Neural progenitor cell (in vitro differentiated cells): ENCODE data around the gene RNPEP. TPM values are rescaled to one million over a fixed set of nuclear protein-coding genes. Genes with fewer than 3 reads are reported as not detected.
"Not testable (repeated sequence)": the region's sequence is repeated elsewhere in the genome, so short reads cannot be mapped to it uniquely, and the experiment has no call there.

Experiments used
- DNase-seq: peaks from one replicate; pipeline ENCODE4 v3.0.0-alpha.2; 2016; ENCODE audit warnings: low spot score
- H2AFZ ChIP-seq: fragments of 200-600 bp; sonication (generic); replicated peaks from 2 replicates; pipeline ENCODE4 v1.6.1; 2016; ENCODE audit warnings: antibody characterized with exemption
- H3F3A ChIP-seq: fragments of 200-600 bp; sonication (generic); 2 replicates; pipeline ENCODE4 v1.6.1; 2016; ENCODE audit warnings: antibody characterized with exemption, low read depth
- H3K27ac ChIP-seq: fragments of 200-600 bp; sonication (generic); 2 replicates; pipeline ENCODE4 v1.5.1; 2016; ENCODE audit warnings: mild to moderate bottlenecking
- H3K27me3 ChIP-seq: fragments of 200-600 bp; sonication (generic); 2 replicates; pipeline ENCODE4 v1.6.1; 2016; ENCODE audit warnings: mild to moderate bottlenecking, moderate library complexity
- H3K36me3 ChIP-seq: fragments of 200-600 bp; sonication (generic); 2 replicates; pipeline ENCODE4 v1.5.1; 2016
- H3K4me1 ChIP-seq: fragments of 200-600 bp; sonication (generic); 2 replicates; pipeline ENCODE4 v1.6.1; 2016; ENCODE audit warnings: mixed run types
- H3K4me2 ChIP-seq: fragments of 200-600 bp; sonication (generic); 2 replicates; pipeline ENCODE4 v1.6.1; 2016
- H3K4me3 ChIP-seq: fragments of 200-600 bp; sonication (generic); 2 replicates; pipeline ENCODE4 v1.5.1; 2016
- H3K79me2 ChIP-seq: fragments of 200-600 bp; sonication (generic); 2 replicates; pipeline ENCODE4 v1.6.1; 2016; ENCODE audit warnings: low read depth
- H3K9ac ChIP-seq: fragments of 200-600 bp; sonication (generic); 2 replicates; pipeline ENCODE4 v1.6.1; 2016
- H3K9me3 ChIP-seq: fragments of 200-600 bp; sonication (generic); 2 replicates; pipeline ENCODE4 v1.5.1; 2016; ENCODE audit warnings: low read depth
- H4K20me1 ChIP-seq: fragments of 200-600 bp; sonication (generic); 2 replicates; pipeline ENCODE4 v1.6.1; 2016; ENCODE audit warnings: low read depth
- H3K27ac Mint-ChIP-seq: 3 replicates; pipeline ENCODE4 v1.8.0; 2021; ENCODE audit warnings: mixed read lengths
- H3K27me3 Mint-ChIP-seq: 2 replicates; pipeline ENCODE4 v1.8.0; 2022; ENCODE audit warnings: low read depth, mild to moderate bottlenecking, inconsistent platforms, moderate library complexity, mixed read lengths; ENCODE audit not compliant: insufficient read depth
- H3K36me3 Mint-ChIP-seq: 3 replicates; pipeline ENCODE4 v1.8.0; 2021; ENCODE audit warnings: mixed read lengths
- H3K4me1 Mint-ChIP-seq: 3 replicates; pipeline ENCODE4 v1.8.0; 2021; ENCODE audit warnings: mixed read lengths
- H3K4me3 Mint-ChIP-seq: 3 replicates; pipeline ENCODE4 v1.8.0; 2021; ENCODE audit warnings: mild to moderate bottlenecking, moderate library complexity, mixed read lengths
- H3K9me3 Mint-ChIP-seq: 3 replicates; pipeline ENCODE4 v1.8.0; 2020; ENCODE audit warnings: mixed read lengths
- CTCF ChIP-seq: fragments of 200-600 bp; sonication (generic); IDR thresholded peaks from 2 replicates; pipeline ENCODE4 v1.5.1; 2017; ENCODE audit warnings: antibody characterized with exemption, mild to moderate bottlenecking
- EZH2 ChIP-seq: fragments of 200-600 bp; sonication (generic); IDR thresholded peaks from 2 replicates; pipeline ENCODE4 v1.6.1; 2017; ENCODE audit warnings: antibody characterized with exemption, mild to moderate bottlenecking, moderate library complexity
- EZH2phosphoT487 ChIP-seq: fragments of 200-600 bp; sonication (generic); IDR thresholded peaks from 2 replicates; pipeline ENCODE4 v1.6.1; 2017; ENCODE audit warnings: antibody characterized with exemption
- microRNA-seq: library from miRNA; unstranded; fragments of <30 nt; microRNA quantifications from one replicate; pipeline ENCODE4, GENCODE V29; 2016
- small RNA-seq: library from RNA; depleted of rRNA; stranded (forward); fragments of <200 nt; gene quantifications from one replicate; pipeline ENCODE3, GENCODE V24; 2015
- total RNA-seq: library from RNA; depleted of rRNA; stranded (reverse); fragments of >200 nt; gene quantifications from 2 replicates; pipeline ENCODE4 v1.2.3, GENCODE V29; 2015; ENCODE audit warnings: low replicate concordance

RNPEP gene
- total RNA-seq, 1 donor from 2014 or later = 48.7 TPM

DNA sequence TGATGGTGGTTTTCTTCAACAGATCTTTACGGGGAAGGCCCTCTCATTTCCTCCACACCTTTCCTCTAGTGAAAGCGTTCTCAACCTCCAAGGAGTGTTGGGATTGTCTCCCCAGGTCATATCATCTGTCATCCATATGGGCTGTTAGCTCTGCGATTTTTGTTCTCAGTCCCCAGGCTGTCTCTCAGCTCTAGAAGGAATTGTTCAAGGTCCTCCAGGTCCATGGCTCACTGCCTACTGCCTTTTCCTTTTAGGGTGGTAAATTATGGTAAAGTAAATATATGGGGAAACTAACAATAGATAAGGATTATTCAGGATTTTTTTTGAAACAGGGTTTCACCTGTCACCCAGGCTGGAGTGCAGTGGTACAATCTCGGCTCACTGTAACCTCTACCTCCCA is 65.5 kb downstream of the RNPEP start:
- H3K27ac ChIP-seq = no peak overlapping the region
- no peak overlapping the region for H3K4me3 ChIP-seq
- Mint-ChIP-seq H3K36me3 (no peaks in the 10 kb centered on the region), H3K4me1 (peaks cover 2% of the 10 kb centered on the region), H3K27ac (no peak overlapping the region), H3K9me3 (no peaks in the 10 kb centered on the region), H3K27me3 (peaks cover 2% of the 10 kb centered on the region), H3K4me3 (no peak overlapping the region)
- no peaks in the 10 kb centered on the region for H4K20me1 ChIP-seq
- no peak overlapping the region for H3K9ac ChIP-seq
- DNase-seq = no peak
- no peak overlapping the region for H2AFZ ChIP-seq
- TF ChIP-seq EZH2phosphoT487 (no peak), EZH2 (no peak), CTCF (no peak)
- H3K4me1 ChIP-seq = no peaks in the 10 kb centered on the region
- H3K4me2 ChIP-seq = no peak overlapping the region
- H3K9me3 ChIP-seq = no peaks in the 10 kb centered on the region
- no peaks in the 10 kb centered on the region for H3K36me3 ChIP-seq
- no peaks in the 10 kb centered on the region for H3K79me2 ChIP-seq
- H3K27me3 ChIP-seq = no peaks in the 10 kb centered on the region
- no peaks in the 10 kb centered on the region for H3F3A ChIP-seq

- peaks cover 2% of the 10 kb centered on the region for H3K27me3 Mint-ChIP-seq
- no peak overlapping the region for H3K27ac ChIP-seq
- no peaks in the 10 kb centered on the region for H3K4me1 Mint-ChIP-seq
- H3K9me3 Mint-ChIP-seq = no peaks in the 10 kb centered on the region
- H3K36me3 Mint-ChIP-seq = no peaks in the 10 kb centered on the region
- no peaks in the 10 kb centered on the region for H4K20me1 ChIP-seq
- no peaks in the 10 kb centered on the region for H3K27me3 ChIP-seq
- TF ChIP-seq EZH2phosphoT487 = no peak
- no peak for TF ChIP-seq EZH2
- no peak for TF ChIP-seq CTCF
- H3K4me1 ChIP-seq = no peaks in the 10 kb centered on the region
- no peaks in the 10 kb centered on the region for H3K79me2 ChIP-seq
- H3K27ac Mint-ChIP-seq = no peak overlapping the region
- no peaks in the 10 kb centered on the region for H3K9me3 ChIP-seq
- H3K9ac ChIP-seq = no peak overlapping the region
- DNase-seq = no peak
- no peak overlapping the region for H3K4me3 Mint-ChIP-seq
- H3F3A ChIP-seq = no peaks in the 10 kb centered on the region
- H3K4me2 ChIP-seq = no peak overlapping the region
- H2AFZ ChIP-seq = no peak overlapping the region
- H3K4me3 ChIP-seq = no peak overlapping the region
- H3K36me3 ChIP-seq = no peaks in the 10 kb centered on the region
Observed at GRCh38 chr1:202049129-202049528, 66.7 kb downstream of the RNPEP start.

DNA sequence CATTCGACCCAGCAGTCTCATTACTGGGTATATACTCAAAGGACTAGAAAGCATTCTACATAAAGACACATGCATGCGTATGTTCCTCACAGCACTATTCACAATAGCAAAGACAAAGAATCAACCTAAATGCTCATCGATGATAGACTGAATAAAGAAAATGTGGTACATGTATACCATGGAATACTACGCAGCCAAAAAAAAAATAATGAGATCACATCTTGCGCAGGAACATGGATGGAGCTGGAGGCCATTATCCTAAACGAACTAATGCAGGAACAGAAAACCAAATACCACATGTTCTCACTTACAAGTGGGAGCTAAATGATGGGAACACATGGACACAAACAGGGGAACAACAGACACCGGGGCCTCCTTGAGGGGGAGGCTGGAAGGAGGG is 71.6 kb downstream of the RNPEP start:
- Histone ChIP-seq H3K9ac (no peak overlapping the region), H3K9me3 (no peaks in the 10 kb centered on the region), H3K4me3 (no peak overlapping the region), H3K79me2 (no peaks in the 10 kb centered on the region), H4K20me1 (no peaks in the 10 kb centered on the region), H3K36me3 (no peaks in the 10 kb centered on the region), H3K27me3 (no peaks in the 10 kb centered on the region), H3K27ac (no peak overlapping the region), H3K4me1 (no peaks in the 10 kb centered on the region), H3K4me2 (no peak overlapping the region), H3F3A (no peaks in the 10 kb centered on the region), H2AFZ (no peak overlapping the region)
- no peak for DNase-seq
- no peaks in the 10 kb centered on the region for H3K9me3 Mint-ChIP-seq
- H3K27me3 Mint-ChIP-seq = peaks cover 3% of the 10 kb centered on the region
- H3K4me3 Mint-ChIP-seq = no peak overlapping the region
- no peaks in the 10 kb centered on the region for H3K36me3 Mint-ChIP-seq
- no peak overlapping the region for H3K27ac Mint-ChIP-seq
- TF ChIP-seq EZH2 (no peak), CTCF (no peak), EZH2phosphoT487 (no peak)
- H3K4me1 Mint-ChIP-seq = peaks cover 3% of the 10 kb centered on the region

DNA sequence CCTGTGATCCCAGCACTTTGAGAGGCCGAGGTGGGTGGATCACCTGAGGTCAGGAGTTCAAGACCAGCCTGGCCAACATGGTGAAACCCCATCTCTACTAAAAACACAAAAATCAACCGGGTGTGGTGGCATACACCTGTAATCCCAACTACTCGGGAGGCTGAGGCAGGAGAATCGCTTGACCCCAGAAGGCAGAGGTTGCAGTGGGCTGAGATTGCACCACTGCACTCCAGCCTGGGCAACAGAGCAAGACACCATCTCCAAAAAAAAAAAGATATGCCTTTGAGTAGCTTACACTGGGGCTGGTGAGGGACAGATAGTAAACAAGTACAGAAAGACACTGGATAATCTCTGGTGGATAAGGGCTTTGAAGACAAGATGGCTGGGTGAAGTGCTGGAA is 72.2 kb downstream of the RNPEP start:
- not testable (repeated sequence) for H3K4me1 ChIP-seq, H3K27ac ChIP-seq, H3K27ac Mint-ChIP-seq, H3K36me3 ChIP-seq, H3K9me3 ChIP-seq, DNase-seq, H3K27me3 Mint-ChIP-seq, H3K27me3 ChIP-seq, H4K20me1 ChIP-seq, H3K79me2 ChIP-seq, H3K4me3 Mint-ChIP-seq, H3K9me3 Mint-ChIP-seq, H3K4me2 ChIP-seq, H2AFZ ChIP-seq, H3K9ac ChIP-seq, H3K4me3 ChIP-seq, H3F3A ChIP-seq, H3K36me3 Mint-ChIP-seq, H3K4me1 Mint-ChIP-seq

Small RNAs within 50 kb of the gene (microRNA-seq; reads per million reads assigned to microRNA genes)
- not detected for gene MIR6740

Small RNAs within 50 kb of the gene (small RNA-seq; reads per million reads assigned to genes)
- gene AL691482.1 (not detected), gene AL691482.2 (not detected), gene MIR6740 (not detected), gene RF00156 (not detected)

Other genes with a start within 250 kb of the RNPEP start
- gene IPO9, start 153.5 kb upstream of the RNPEP start, total RNA-seq = 63.2 and 71.2 TPM in 2 replicates
- gene SHISA4, start 93.8 kb upstream of the RNPEP start, total RNA-seq = 3.0 and 9.9 TPM in 2 replicates
- gene LMOD1, start 36.1 kb upstream of the RNPEP start, total RNA-seq = 0.37 and 1.2 TPM in 2 replicates
- 34.5 and 50.5 TPM in 2 replicates for gene TIMM17A, start 27.1 kb upstream of the RNPEP start, total RNA-seq
- gene ELF3, start 27.9 kb downstream of the RNPEP start, total RNA-seq = 2.7 and 6.9 TPM in 2 replicates
- gene GPR37L1, start 140.3 kb downstream of the RNPEP start, total RNA-seq = 0.06 TPM in 1 of 2 replicates, not detected in the other
- gene ARL8A, start 162.1 kb downstream of the RNPEP start, total RNA-seq = 13.3 and 29.6 TPM in 2 replicates
- not detected in 2 replicates for gene PTPN7, start 178.0 kb downstream of the RNPEP start, total RNA-seq
- 0.25 TPM in 1 of 2 replicates, not detected in the other for gene LGR6, start 211.2 kb downstream of the RNPEP start, total RNA-seq